Activated CD8-positive, alpha-beta memory T cell treated with anti-CD3 and anti-CD28 coated beads, Interleukin-2, amount 50 U/mL, for 24 hours (primary cell): Measurements from ENCODE around the gene IVL.

Source experiments
- DNase-seq: peaks from one replicate; pipeline ENCODE4 v3.0.0-alpha.2; 2020; ENCODE audit errors: extremely low read depth

Gene IVL

GRCh38 chr1:152907686-152908601 lies at the start of gene IVL:
Gene IVL, plus strand, starts transcription at chr1:152908546. Its CDS starts 1,252 bp downstream, at chr1:152909798.
- DNase-seq = no peak

- no peak for DNase-seq
Observed at GRCh38 chr1:152859696-152860095, 48.6 kb upstream of the IVL start, which contains the start of gene LCE7A. Gene LCE7A, plus strand, starts transcription at chr1:152859996. Its CDS starts 702 bp downstream, at chr1:152860698.

GRCh38 chr1:152860129-152860528 lies 48.2 kb upstream of the IVL start:
- no peak for DNase-seq

- no peak for DNase-seq
Observed at GRCh38 chr1:152861374-152861773, 47.0 kb upstream of the IVL start.

- no peak for DNase-seq
Observed at GRCh38 chr1:152864443-152864842, 43.9 kb upstream of the IVL start.

- DNase-seq = no peak
Observed at GRCh38 chr1:152866321-152866720, 42.0 kb upstream of the IVL start.

GRCh38 chr1:152869808-152870419 lies 38.4 kb upstream of the IVL start:
- peak; percentile 12 for DNase-seq

- DNase-seq = no peak
Observed at GRCh38 chr1:152870831-152871730, 37.3 kb upstream of the IVL start.

- no peak for DNase-seq
Observed at GRCh38 chr1:152871731-152872126, 36.6 kb upstream of the IVL start.

- DNase-seq = no peak
Observed at GRCh38 chr1:152873495-152873894, 34.9 kb upstream of the IVL start.

GRCh38 chr1:152876827-152877226 lies 31.5 kb upstream of the IVL start:
- no peak for DNase-seq

- DNase-seq = no peak
Observed at GRCh38 chr1:152878042-152878441, 30.3 kb upstream of the IVL start, which contains the start of gene SMCP. Gene SMCP, plus strand, starts transcription at chr1:152878322. Its CDS starts 6,101 bp downstream, at chr1:152884423.

GRCh38 chr1:152879559-152880198 lies 28.7 kb upstream of the IVL start:
- no peak for DNase-seq

- DNase-seq = no peak
Observed at GRCh38 chr1:152880316-152880715, 28.0 kb upstream of the IVL start.

- no peak for DNase-seq
Observed at GRCh38 chr1:152880907-152881306, 27.4 kb upstream of the IVL start.

GRCh38 chr1:152884085-152884484 lies 24.3 kb upstream of the IVL start:
- no peak for DNase-seq

- DNase-seq = no peak
Observed at GRCh38 chr1:152884506-152884905, 23.8 kb upstream of the IVL start.

GRCh38 chr1:152884966-152885624 lies 23.3 kb upstream of the IVL start:
- DNase-seq = no peak

GRCh38 chr1:152886085-152886484 lies 22.3 kb upstream of the IVL start:
- no peak for DNase-seq

GRCh38 chr1:152886758-152887409 lies 21.5 kb upstream of the IVL start:
- DNase-seq = no peak
